Colonic mucosa (tissue), 4 donors: Measurements from ENCODE around the gene PLPPR1. TPM values are rescaled to one million over a fixed set of nuclear protein-coding genes. Genes with fewer than 3 reads are reported as not detected.
"Not testable (repeated sequence)": the region's sequence is repeated elsewhere in the genome, so short reads cannot be mapped to it uniquely, and the experiment has no call there.

Experiments used
- DNase-seq: peaks from one replicate; pipeline ENCODE4 v3.0.0-alpha.2; 2020
- H3K27ac ChIP-seq: fragments of 200-600 bp; one replicate; pipeline ENCODE4 v1.8.0; 2021
- H3K27me3 ChIP-seq: fragments of 200-600 bp; one replicate; pipeline ENCODE4 v1.8.0; 2021
- H3K36me3 ChIP-seq: fragments of 200-600 bp; one replicate; pipeline ENCODE4 v1.8.0; 2021
- H3K4me1 ChIP-seq: fragments of 200-600 bp; one replicate; pipeline ENCODE4 v1.8.0; 2021; ENCODE audit warnings: mild to moderate bottlenecking
- H3K4me3 ChIP-seq: fragments of 200-600 bp; one replicate; pipeline ENCODE4 v1.8.0; 2021
- H3K9ac ChIP-seq, 2 donors: one replicate each; pipeline ENCODE4 v1.7.0; 2013; ENCODE audit warnings: control low read depth in 2 of 2, low read depth in 2 of 2, low read length in 2 of 2
- H3K9me3 ChIP-seq: fragments of 200-600 bp; one replicate; pipeline ENCODE4 v1.8.0; 2021
- CTCF ChIP-seq: fragments of 200-600 bp; IDR thresholded peaks from one replicate; pipeline ENCODE4 v1.8.0; 2022; ENCODE audit warnings: antibody characterized with exemption, mild to moderate bottlenecking
- intact Hi-C: fragments of 100-400 bp; cut with DNase I; formaldehyde crosslinking; loops from one replicate; pipeline ENCODE4 v1.14.1; 2022
- total RNA-seq, 2 donors: library from RNA; stranded (reverse); fragmentation: NEBNext Ultra II Directional in 1 of 2; extraction: Animal tissue kit (Norgen Biotek cat#: 25700) in 1 of 2; gene quantifications; one replicate each; pipeline ENCODE4 v1.2.1, GENCODE V29; 2021
- donor health status: healthy.
- donor health status: DM: no; HTN: no; CAD: no.
- donor health status: DM: no; HTN: no; CAD: no.

PLPPR1 gene
- total RNA-seq, 2 donors from 2014 or later: 0.25 to 0.69 TPM

DNA sequence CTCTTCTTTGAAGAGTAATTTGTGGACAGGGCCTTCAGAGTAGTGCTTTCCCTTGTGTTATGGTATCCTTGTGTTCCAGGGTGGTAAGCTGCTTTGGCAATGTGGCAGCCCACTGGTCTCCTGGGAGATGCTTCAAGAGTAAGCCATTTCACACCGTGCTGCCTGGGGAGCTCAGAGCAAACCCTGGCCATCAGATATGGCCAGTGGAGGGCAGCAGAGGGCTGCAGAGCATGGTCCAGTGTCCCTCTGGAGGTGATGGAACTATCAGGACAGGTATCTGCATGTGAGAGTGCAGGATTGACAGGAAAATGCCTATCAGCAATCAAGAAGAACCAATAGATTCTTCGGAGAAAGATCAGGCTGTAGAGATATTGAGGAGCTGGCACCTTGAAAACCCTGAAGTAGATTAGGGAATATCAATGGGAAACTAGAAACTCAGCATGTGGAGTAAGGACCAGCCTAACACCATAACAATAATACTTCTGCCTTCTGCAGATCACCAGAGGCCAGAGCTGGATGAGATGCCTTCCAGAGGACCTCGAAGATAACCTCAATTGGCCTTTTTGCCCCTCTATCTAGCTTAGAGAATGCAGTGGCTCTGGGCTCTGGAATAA is 90.8 kb downstream of the PLPPR1 start:
- Histone ChIP-seq H3K27me3 (no peaks in the 10 kb centered on the region), H3K9ac (no peak overlapping the region), H3K9me3 (no peaks in the 10 kb centered on the region), H3K27ac (no peak overlapping the region), H3K36me3 (no peaks in the 10 kb centered on the region), H3K4me3 (no peak overlapping the region), H3K4me1 (no peaks in the 10 kb centered on the region)
- DNase-seq: peak; percentile 59
- intact Hi-C loops: loop anchor here (2.0 to 10.0 kb wide), 4 partner anchors 115 to 405 kb away; partner anchors contain the start of gene BAAT
- peak; percentile 68 for TF ChIP-seq CTCF

GRCh38 chr9:101121836-101122399 is 93.4 kb downstream of the PLPPR1 start:
- Histone ChIP-seq H3K36me3 (no peaks in the 10 kb centered on the region), H3K4me3 (no peak overlapping the region), H3K4me1 (no peaks in the 10 kb centered on the region), H3K27me3 (no peaks in the 10 kb centered on the region), H3K9me3 (no peaks in the 10 kb centered on the region), H3K27ac (no peak overlapping the region), H3K9ac (no peak overlapping the region)
- no peak for TF ChIP-seq CTCF
- DNase-seq: no peak
- intact Hi-C loops: no loop called here

DNA sequence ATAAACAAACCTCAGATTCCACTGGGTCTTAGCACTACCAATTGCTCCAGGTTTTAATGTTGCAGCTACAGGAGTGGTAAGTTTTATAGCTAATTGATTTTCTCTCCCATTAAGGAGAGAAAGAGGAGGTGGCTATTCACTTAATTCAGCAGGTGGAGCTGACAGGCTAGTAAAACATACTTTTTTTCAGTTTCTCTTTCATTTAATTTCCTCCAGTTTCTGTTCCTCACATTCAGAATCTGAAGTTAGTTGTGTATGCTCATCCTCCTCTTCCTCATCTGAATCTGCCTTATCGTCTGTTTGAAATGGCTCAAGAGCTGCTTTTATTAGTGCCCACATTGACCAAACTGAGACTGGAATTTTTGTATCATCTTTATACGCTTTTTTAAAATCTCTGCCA is 98.0 kb downstream of the PLPPR1 start:
- H3K27ac ChIP-seq: no peak overlapping the region
- H3K4me1 ChIP-seq: no peaks in the 10 kb centered on the region
- H3K27me3 ChIP-seq: no peaks in the 10 kb centered on the region
- no peak for DNase-seq
- no peak overlapping the region for H3K4me3 ChIP-seq
- H3K9me3 ChIP-seq: no peaks in the 10 kb centered on the region
- no peaks in the 10 kb centered on the region for H3K36me3 ChIP-seq
- no peak for TF ChIP-seq CTCF
- intact Hi-C loops: no loop called here
- H3K9ac ChIP-seq: no peak overlapping the region

- H3K9ac ChIP-seq, H3K4me3 ChIP-seq, DNase-seq, H3K27me3 ChIP-seq, intact Hi-C loops, H3K36me3 ChIP-seq, H3K4me1 ChIP-seq, H3K27ac ChIP-seq, H3K9me3 ChIP-seq: not testable (repeated sequence)
These were observed 98.8 kb downstream of the PLPPR1 start for GRCh38 chr9:101127369-101127768.

DNA sequence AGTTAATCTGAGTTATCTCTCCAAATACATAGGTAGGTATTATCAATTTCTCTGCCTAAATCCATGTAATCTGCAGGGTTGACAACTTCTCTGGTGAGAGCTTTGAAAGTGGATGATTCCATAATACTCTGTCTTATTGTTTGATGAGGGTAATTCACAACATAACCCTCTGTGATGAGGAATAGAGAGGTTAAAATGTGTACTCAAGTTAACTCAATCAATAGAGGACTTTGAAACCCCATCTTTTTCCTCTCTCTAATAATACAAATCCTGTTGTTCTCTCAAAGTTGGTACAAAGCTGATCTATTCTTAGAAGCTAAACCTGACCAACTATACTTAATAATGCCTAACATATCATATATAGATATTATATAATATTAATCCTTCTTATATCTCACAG is 100.1 kb downstream of the PLPPR1 start:
- no peak for DNase-seq
- no peak for TF ChIP-seq CTCF
- Histone ChIP-seq H3K27me3 (no peaks in the 10 kb centered on the region), H3K27ac (no peak overlapping the region), H3K36me3 (no peaks in the 10 kb centered on the region), H3K9ac (no peak overlapping the region), H3K4me3 (no peak overlapping the region), H3K4me1 (no peaks in the 10 kb centered on the region), H3K9me3 (no peaks in the 10 kb centered on the region)
- intact Hi-C loops: no loop called here

DNA sequence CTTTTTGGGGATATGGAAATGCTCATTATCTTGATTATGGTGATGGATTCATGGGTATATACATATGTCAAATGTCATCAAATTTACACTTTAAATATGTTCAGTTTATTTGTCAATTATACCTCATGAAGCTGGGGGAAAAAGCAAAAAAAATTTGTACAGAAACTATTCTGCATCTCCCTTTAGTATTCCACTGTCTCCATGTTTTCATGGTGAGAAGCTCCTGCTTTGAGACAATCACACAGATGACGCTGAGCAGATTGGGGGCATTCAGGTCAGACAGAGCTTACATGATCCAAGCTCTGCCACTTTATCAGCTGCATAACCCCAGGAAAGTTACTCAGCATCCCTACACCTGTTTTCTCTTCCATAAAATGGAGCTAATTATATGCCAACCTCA is 101.5 kb downstream of the PLPPR1 start:
- no peaks in the 10 kb centered on the region for H3K36me3 ChIP-seq
- H3K9me3 ChIP-seq: no peaks in the 10 kb centered on the region
- H3K27me3 ChIP-seq: no peaks in the 10 kb centered on the region
- no peaks in the 10 kb centered on the region for H3K4me1 ChIP-seq
- no peak for TF ChIP-seq CTCF
- intact Hi-C loops: no loop called here
- H3K4me3 ChIP-seq: no peak overlapping the region
- no peak overlapping the region for H3K27ac ChIP-seq
- DNase-seq: no peak
- H3K9ac ChIP-seq: no peak overlapping the region
